NOMO-1 treated with dmso at 0.1 percent for 144 hours (cell line): ENCODE results near the gene SLK.

Experiments used
- DNase-seq: peaks from one replicate; lab custom pipeline; 2025; ENCODE audit not compliant: unreplicated experiment; lab: John Stamatoyannopoulos, UW

SLK gene

DNA sequence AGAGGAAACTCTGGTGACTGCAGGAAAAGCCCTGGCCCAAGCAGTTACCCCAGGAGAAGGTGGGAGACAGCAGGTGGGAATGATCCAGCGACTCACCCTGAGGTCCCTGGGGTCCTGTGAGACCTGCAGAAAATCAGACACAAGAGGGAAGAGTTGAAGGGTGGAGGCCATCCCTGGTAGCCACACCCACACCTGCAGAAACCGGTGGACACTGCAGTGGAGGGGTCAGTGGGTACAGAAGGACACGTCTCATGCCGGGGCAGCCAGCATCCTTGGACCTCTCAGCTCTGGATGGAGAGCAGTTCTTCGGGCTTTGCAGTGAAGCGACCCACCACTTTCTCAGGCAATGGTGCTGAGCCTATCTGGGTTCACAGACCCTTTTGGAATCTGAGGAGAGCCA, 79.7 kb downstream of the SLK start:
- DNase-seq: no peak

GRCh38 chr10:104049504-104050250, 82.7 kb downstream of the SLK start:
- no peak for DNase-seq

DNA sequence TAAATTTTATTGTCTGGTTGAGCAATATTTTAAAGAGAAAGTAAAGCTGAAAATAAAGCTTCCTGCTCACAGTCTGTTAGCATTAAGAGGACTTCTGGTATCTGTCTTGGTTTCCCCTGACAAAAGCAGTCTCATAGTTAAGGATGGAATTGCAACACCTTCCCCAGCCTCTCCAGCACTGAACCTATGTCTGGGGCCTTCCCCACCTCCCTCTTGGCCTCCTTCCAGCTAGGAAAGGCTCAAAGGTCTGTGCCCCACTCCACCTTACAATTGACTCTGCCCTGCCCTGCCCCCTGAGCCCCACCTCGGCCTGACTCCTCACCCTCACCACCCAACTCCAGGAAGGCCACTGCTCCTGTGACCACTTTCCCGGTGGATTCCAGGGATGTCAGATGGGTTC, 85.5 kb downstream of the SLK start:
- no peak for DNase-seq

DNA sequence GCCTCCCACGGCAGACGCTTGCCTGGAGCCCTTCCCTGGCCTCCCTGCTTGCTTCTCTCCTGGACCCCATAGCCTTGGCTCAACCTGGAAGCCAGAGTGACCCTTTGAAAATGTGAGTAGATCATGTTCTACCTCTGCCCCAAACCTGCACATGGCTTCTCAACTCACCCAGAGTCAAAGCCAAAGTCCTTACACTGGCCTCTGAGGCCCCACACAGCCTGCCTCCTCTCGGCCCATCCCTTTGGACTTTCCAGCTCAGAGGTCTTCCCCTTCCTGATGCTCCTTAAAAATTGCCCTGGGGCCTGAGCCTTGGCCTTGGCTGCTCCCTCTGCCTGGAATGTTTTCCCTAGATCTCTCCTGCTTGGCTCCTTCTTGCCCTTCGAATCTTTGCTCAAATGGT, 86.3 kb downstream of the SLK start:
- no peak for DNase-seq

- DNase-seq: no peak
Measured at GRCh38 chr10:104054430-104054829, 87.5 kb downstream of the SLK start.

GRCh38 chr10:104056619-104057273, 89.8 kb downstream of the SLK start:
- DNase-seq: no peak

GRCh38 chr10:104057717-104058116, 90.8 kb downstream of the SLK start:
- DNase-seq: no peak

DNA sequence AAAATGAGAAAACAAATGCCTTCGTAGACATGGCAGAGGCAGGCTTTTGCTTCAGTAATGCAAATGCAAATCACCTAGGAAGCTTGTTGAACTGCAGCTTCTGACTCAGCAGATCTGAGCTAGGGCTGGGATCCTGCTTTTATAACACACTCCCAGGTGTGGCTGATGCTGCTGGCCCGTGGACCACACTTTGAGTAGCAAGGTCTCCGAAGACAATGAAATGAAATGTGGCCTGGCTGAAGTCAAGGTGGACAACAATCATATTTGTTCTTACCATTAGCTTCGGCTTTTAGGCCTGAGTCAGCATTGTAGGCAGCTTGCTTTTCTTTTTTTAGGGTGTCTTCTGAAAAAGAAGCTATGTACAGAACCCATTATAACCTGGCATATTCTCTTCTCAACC, 92.4 kb downstream of the SLK start:
- no peak for DNase-seq

DNA sequence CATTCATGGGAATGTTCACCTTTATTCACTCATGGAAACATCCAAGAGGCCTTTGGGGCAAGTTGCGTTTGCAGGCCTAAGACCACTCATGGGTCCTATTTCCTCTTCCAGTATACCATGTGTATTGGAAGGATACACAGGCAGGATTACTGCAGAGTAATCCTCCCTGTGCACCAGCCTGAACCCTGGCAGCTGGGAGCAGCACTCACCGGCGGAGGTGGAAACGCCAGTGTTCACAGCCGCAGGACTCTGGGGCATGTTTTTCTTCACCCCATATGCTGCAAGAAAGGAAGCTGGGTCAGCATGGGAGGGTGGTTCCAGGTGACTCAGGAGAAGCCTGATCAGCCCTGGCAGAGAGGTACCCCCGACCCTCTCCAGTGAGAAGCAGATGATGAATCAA, 94.3 kb downstream of the SLK start:
- no peak for DNase-seq

DNA sequence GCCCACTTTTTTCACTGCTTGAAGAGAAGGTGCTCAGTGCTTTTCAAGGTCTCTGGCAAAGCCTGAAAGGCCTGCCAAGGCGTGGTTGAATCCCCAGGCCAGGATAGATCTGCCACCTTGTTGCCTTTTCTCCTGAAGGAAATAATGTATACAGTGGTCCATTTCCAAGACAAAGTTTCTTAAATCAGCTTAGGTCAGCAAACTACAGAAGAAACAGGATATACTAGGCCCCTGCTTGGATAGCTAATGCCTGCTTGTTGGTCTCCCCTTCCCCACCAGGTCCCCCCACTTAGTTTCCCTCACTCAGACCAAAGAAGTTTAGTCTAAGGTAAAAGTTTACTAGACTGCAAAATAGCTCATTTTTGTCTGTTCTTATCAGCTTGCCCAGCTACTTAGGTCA, 98.8 kb downstream of the SLK start:
- no peak for DNase-seq

- DNase-seq: no peak
Measured at GRCh38 chr10:104066945-104067344, 100.0 kb downstream of the SLK start.

- no peak for DNase-seq
Measured at GRCh38 chr10:104067525-104067924, 100.6 kb downstream of the SLK start.

DNA sequence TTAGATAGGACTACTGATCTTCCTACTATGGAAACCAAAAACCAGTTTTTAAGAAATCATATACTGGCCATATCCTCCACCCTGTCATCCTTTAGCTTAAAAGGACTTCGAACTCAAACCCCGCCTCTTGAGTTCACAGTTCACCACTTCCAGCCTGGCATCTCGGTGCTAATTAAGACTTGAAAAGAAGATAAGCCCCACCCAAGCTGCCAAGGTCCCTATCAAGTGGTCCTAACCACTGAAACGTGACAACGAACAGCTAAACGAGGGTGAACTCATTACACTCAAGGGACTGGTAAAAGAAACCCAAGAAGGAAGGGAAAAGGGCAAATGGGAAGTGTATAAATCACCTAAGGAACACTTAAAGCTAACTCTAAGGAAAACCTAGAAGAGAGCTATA, 102.7 kb downstream of the SLK start:
- no peak for DNase-seq

GRCh38 chr10:104072786-104073185, 105.8 kb downstream of the SLK start:
- no peak for DNase-seq

DNA sequence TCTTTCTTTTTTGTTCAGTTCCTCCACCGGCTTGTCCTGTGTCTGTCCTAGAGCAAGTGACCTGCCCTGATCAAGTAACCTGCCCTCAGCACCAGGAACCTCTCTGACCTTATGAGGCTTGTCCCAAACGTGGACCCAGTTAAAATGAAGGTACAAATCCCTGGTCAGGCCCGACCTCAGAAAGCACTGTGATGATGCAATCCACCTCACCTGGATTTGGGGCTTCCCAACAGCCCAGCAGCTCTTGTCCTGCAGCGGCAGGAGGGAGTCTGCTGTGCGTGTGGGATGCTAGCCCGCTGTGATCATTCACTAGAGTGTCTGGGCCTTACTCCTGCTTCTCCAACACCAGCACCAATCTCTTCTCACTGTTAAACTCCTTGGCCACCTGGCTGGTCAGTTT, 107.6 kb downstream of the SLK start:
- no peak for DNase-seq

DNA sequence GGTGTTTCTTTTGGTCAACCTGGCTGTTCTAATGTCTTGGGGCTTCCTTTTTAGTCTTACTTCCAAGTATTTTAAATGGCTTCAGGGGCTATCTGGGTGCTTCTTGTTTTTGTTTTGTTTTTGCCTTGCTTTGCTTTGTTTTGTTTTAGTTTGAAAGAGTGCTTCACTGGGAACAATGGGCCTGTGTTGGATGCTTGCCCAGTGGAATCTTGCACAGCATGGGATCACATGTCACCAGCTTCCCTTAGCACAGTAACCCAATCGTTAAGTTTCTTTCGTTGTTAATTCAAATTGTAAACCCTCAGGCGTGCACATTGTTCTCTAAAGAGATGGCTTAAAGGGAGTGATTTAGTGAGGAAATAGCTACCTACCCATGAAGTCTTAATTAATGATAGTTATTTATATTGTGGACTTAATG, 109.8 kb downstream of the SLK start:
- no peak for DNase-seq

- DNase-seq: no peak
Measured at GRCh38 chr10:104077247-104077646, 110.3 kb downstream of the SLK start.

GRCh38 chr10:104077663-104078151, 110.8 kb downstream of the SLK start:
- no peak for DNase-seq
